ENCODE results near the gene KPNA5. TPM values are rescaled to one million over a fixed set of nuclear protein-coding genes. Genes with fewer than 3 reads are reported as not detected.
"Not testable (repeated sequence)": the region's sequence is repeated elsewhere in the genome, so short reads cannot be mapped to it uniquely, and the experiment has no call there.

KPNA5 gene
- total RNA-seq, 2 experiments from 2014 or later, result 12.4 to 12.6 TPM

DNA sequence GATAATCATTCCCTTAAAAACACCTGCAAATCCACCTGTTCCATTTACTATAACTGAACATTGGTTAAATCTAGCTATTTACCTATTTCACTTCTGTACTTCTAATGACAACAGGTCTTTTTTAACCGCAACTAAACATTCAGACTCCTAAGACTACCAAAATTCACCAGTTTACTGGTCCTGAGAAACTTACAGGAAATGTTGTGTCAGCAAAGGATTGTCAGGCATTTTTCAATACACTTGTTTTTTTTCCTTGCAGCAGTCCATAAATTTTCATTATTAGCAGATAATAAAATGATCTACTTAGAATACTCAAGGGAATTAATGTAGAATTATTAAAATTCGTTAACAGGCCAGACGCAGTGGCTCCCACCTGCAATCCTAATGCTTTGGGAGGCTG lies 17.7 kb upstream of the KPNA5 start:
- no peaks in the 10 kb centered on the region for H3K9me2 ChIP-seq (ENCODE audit: insufficient read depth, low read length)
- H3K4me2 ChIP-seq (ENCODE audit: low read length), result no peak overlapping the region; the same call in 1 of the 2 replicates
- peaks cover 26% of the 10 kb centered on the region for H3K4me1 ChIP-seq (ENCODE audit: insufficient read depth, low read length, poor library complexity, severe bottlenecking)
- no peaks in the 10 kb centered on the region for H3K9me3 ChIP-seq (ENCODE audit: low read length)
- no peak overlapping the region for H3K4me3 ChIP-seq (ENCODE audit: low read depth, low read length, poor library complexity, severe bottlenecking)
- CTCF ChIA-PET (ENCODE audit: unreplicated experiment), result no interaction called here
- no TSS peak for BruUV-seq (replicated peaks)
- no peak overlapping the region for H3K27ac ChIP-seq (ENCODE audit: low read depth, low read length, poor library complexity, severe bottlenecking)
- no peak overlapping the region for H2AFZ ChIP-seq (ENCODE audit: low read length)
- intact Hi-C loops (cut with micrococcal nuclease; ENCODE audit: unreplicated experiment), result loop anchor here (10.0 kb wide), 2 partner anchors 249 to 389 kb away; partner anchors contain the start of gene TSPYL1
- H4K20me1 ChIP-seq (ENCODE audit: insufficient read depth, low read length), result peaks cover 29% of the 10 kb centered on the region; the same call in 1 of the 2 replicates
- H3K79me2 ChIP-seq (ENCODE audit: insufficient read depth, low read depth, low read length), result peaks cover 89% of the 10 kb centered on the region
- H3K36me3 ChIP-seq (ENCODE audit: insufficient read depth, low read length), result peaks cover 36% of the 10 kb centered on the region
- DNase-seq (ENCODE audit: low spot score), result no peak
- POLR2A ChIA-PET, result no interaction called here
- TF ChIP-seq CTCF (conservative IDR thresholded peaks at IDR 0.05; ENCODE audit: low read length), result no peak
- TF ChIP-seq EZH2phosphoT487 (IDR thresholded peaks at IDR 0.05; ENCODE audit: borderline replicate concordance, low read depth, low read length), result no peak

- H3K9me2 ChIP-seq (ENCODE audit: insufficient read depth, low read length); H3K27ac ChIP-seq (ENCODE audit: low read depth, low read length, poor library complexity, severe bottlenecking); H3K4me3 ChIP-seq (ENCODE audit: low read depth, low read length, poor library complexity, severe bottlenecking); CTCF ChIA-PET (ENCODE audit: unreplicated experiment); DNase-seq (ENCODE audit: low spot score); H2AFZ ChIP-seq (ENCODE audit: low read length); H3K9me3 ChIP-seq (ENCODE audit: low read length); BruUV-seq (replicated peaks): not testable (repeated sequence)
- Histone ChIP-seq H3K4me1 (ENCODE audit: insufficient read depth, low read length, poor library complexity, severe bottlenecking) (peaks cover 26% of the 10 kb centered on the region), H4K20me1 (ENCODE audit: insufficient read depth, low read length) (peaks cover 29% of the 10 kb centered on the region; the same call in 1 of the 2 replicates), H3K79me2 (ENCODE audit: insufficient read depth, low read depth, low read length) (peaks cover 92% of the 10 kb centered on the region), H3K4me2 (ENCODE audit: low read length) (peak overlapping the region; percentile 95; the same call in 1 of the 2 replicates), H3K36me3 (ENCODE audit: insufficient read depth, low read length) (peaks cover 28% of the 10 kb centered on the region)
- intact Hi-C loops (cut with micrococcal nuclease; ENCODE audit: unreplicated experiment), result loop anchor here (10.0 kb wide), 2 partner anchors 249 to 389 kb away; partner anchors contain the start of gene TSPYL1
- POLR2A ChIA-PET, result interaction anchor here (0.7 kb wide), 2 partner anchors 117 to 435 kb away, joined by 3 read pairs; no protein-coding TSS in a partner anchor
Measured at GRCh38 chr6:116664169-116664568, 16.8 kb upstream of the KPNA5 start.

DNA sequence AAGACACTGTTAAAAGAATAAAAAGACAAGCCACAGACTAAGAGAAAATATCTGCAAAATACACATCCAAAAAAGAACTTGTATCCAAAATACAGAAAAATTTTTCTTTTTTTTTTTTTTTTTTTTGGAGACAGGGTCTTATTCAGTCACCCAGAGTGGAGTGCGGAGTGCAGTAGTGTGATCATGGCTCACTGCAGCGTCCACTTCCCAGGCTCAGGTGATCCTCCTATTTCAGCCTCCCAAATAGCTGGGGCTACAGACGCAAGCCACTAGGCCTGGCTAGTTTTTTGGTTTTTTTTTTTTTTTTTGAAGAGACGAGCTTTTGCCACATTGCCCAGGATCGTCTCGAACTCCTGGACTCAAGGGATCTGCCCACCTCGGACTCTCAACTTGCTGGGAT lies 15.5 kb upstream of the KPNA5 start:
- TF ChIP-seq CTCF (conservative IDR thresholded peaks at IDR 0.05; ENCODE audit: low read length) (no peak), EZH2phosphoT487 (IDR thresholded peaks at IDR 0.05; ENCODE audit: borderline replicate concordance, low read depth, low read length) (no peak)
- Histone ChIP-seq H3K4me3 (ENCODE audit: low read depth, low read length, poor library complexity, severe bottlenecking) (peak overlapping the region; percentile 79), H3K4me2 (ENCODE audit: low read length) (peak overlapping the region; percentile 95), H3K9me2 (ENCODE audit: insufficient read depth, low read length) (no peaks in the 10 kb centered on the region), H3K79me2 (ENCODE audit: insufficient read depth, low read depth, low read length) (peaks cover 82% of the 10 kb centered on the region), H3K27ac (ENCODE audit: low read depth, low read length, poor library complexity, severe bottlenecking) (no peak overlapping the region), H3K4me1 (ENCODE audit: insufficient read depth, low read length, poor library complexity, severe bottlenecking) (peaks cover 26% of the 10 kb centered on the region), H2AFZ (ENCODE audit: low read length) (no peak overlapping the region), H4K20me1 (ENCODE audit: insufficient read depth, low read length) (peaks cover 29% of the 10 kb centered on the region; the same call in 1 of the 2 replicates), H3K36me3 (ENCODE audit: insufficient read depth, low read length) (peaks cover 15% of the 10 kb centered on the region), H3K9me3 (ENCODE audit: low read length) (no peaks in the 10 kb centered on the region)
- no TSS peak for BruUV-seq (replicated peaks)
- ChIA-PET CTCF (ENCODE audit: unreplicated experiment) (no interaction called here), POLR2A (interaction anchor here (0.6 to 2.1 kb wide), 9 partner anchors 11 to 549 kb away, joined by 3 to 7 read pairs (median 4); no protein-coding TSS in a partner anchor)
- intact Hi-C loops (cut with micrococcal nuclease; ENCODE audit: unreplicated experiment), result loop anchor here (5.0 to 10.0 kb wide), 3 partner anchors 93 to 391 kb away; partner anchors contain the start of genes RWDD1 and TSPYL1
- DNase-seq (ENCODE audit: low spot score), result no peak

Measured in OCI-LY7 (cell line).